Lower lobe of right lung (tissue), 2 donors: ENCODE data around the gene ASB3. TPM values are rescaled to one million over a fixed set of nuclear protein-coding genes. Genes with fewer than 3 reads are reported as not detected.
A peak's percentile ranks its signal among the peaks of the same experiment; 100 is the strongest.
"Not testable (repeated sequence)": the region's sequence is repeated elsewhere in the genome, so short reads cannot be mapped to it uniquely, and the experiment has no call there.

ENCODE experiments used
- ATAC-seq, 2 donors: fragments of 200-7000 bp; cut with Tn5 transposase; one replicate each; pipeline ENCODE4 v1.9.1; 2020 to 2022; ENCODE audit warnings: mild to moderate bottlenecking in 2 of 2, moderate library complexity in 2 of 2
- DNase-seq: peaks from one replicate; pipeline ENCODE4 v3.0.0-alpha.2; 2020
- H3K27ac ChIP-seq: fragments of 200-600 bp; one replicate; pipeline ENCODE4 v1.8.0; 2022
- H3K27me3 ChIP-seq: fragments of 200-600 bp; one replicate; pipeline ENCODE4 v1.8.0; 2022; ENCODE audit warnings: low read depth
- H3K36me3 ChIP-seq: fragments of 200-600 bp; one replicate; pipeline ENCODE4 v1.8.0; 2022; ENCODE audit warnings: mild to moderate bottlenecking
- H3K4me1 ChIP-seq: fragments of 200-600 bp; one replicate; pipeline ENCODE4 v1.8.0; 2022
- H3K4me3 ChIP-seq: fragments of 200-600 bp; one replicate; pipeline ENCODE4 v1.8.0; 2022; ENCODE audit warnings: mild to moderate bottlenecking
- H3K9me3 ChIP-seq: fragments of 200-600 bp; one replicate; pipeline ENCODE4 v1.8.0; 2022
- CTCF ChIP-seq: fragments of 200-600 bp; IDR thresholded peaks from one replicate; pipeline ENCODE4 v1.8.0; 2022; ENCODE audit warnings: antibody characterized with exemption, mild to moderate bottlenecking
- intact Hi-C: fragments of 100-400 bp; cut with DNase I; formaldehyde crosslinking; loops from one replicate; pipeline ENCODE4 v1.11.0; 2022
- total RNA-seq: library from RNA; stranded (reverse); fragmentation: NEBNext Ultra II Directional; extraction: Animal tissue kit (Norgen Biotek cat#: 25700); gene quantifications from one replicate; pipeline ENCODE4 v1.2.1, GENCODE V29; 2021
- donor health status: DM: no; HTN: yes; CAD: no; lungs with severe emphysema.

Gene ASB3
- total RNA-seq, 1 donor from 2014 or later: 35.0 TPM

- Histone ChIP-seq H3K27ac (no peak overlapping the region), H3K36me3 (peaks cover 12% of the 10 kb centered on the region), H3K4me3 (no peak overlapping the region), H3K27me3 (no peaks in the 10 kb centered on the region), H3K9me3 (no peaks in the 10 kb centered on the region), H3K4me1 (no peaks in the 10 kb centered on the region)
- intact Hi-C loops: no loop called here
- no peak for TF ChIP-seq CTCF
- ATAC-seq (peak in 1 of 2 donors; percentile 32), DNase-seq (no peak)
Measured at GRCh38 chr2:53672881-53673522, 113.8 kb downstream of the ASB3 start.

- Histone ChIP-seq H3K27me3 (no peaks in the 10 kb centered on the region), H3K4me1 (no peaks in the 10 kb centered on the region), H3K9me3 (no peaks in the 10 kb centered on the region), H3K36me3 (peaks cover 12% of the 10 kb centered on the region), H3K4me3 (no peak overlapping the region), H3K27ac (no peak overlapping the region)
- DNase-seq (no peak), ATAC-seq (no peak)
- TF ChIP-seq CTCF: no peak
- intact Hi-C loops: no loop called here
Measured at GRCh38 chr2:53670331-53670730, 116.4 kb downstream of the ASB3 start.

GRCh38 chr2:53668624-53669026 is 118.1 kb downstream of the ASB3 start:
- intact Hi-C loops: no loop called here

GRCh38 chr2:53667130-53667529 is 119.6 kb downstream of the ASB3 start:
- H3K4me3 ChIP-seq, ATAC-seq, intact Hi-C loops, H3K9me3 ChIP-seq, H3K27ac ChIP-seq, H3K27me3 ChIP-seq, DNase-seq, H3K4me1 ChIP-seq: not testable (repeated sequence)
- H3K36me3 ChIP-seq: peaks cover 12% of the 10 kb centered on the region

More at GRCh38 chr2:53668624-53669026, 118.1 kb downstream of the ASB3 start:
- H3K9me3 ChIP-seq: no peaks in the 10 kb centered on the region
- peaks cover 12% of the 10 kb centered on the region for H3K36me3 ChIP-seq
- no peak overlapping the region for H3K4me3 ChIP-seq
- no peak for DNase-seq
- no peak for ATAC-seq
- TF ChIP-seq CTCF: no peak
- H3K27ac ChIP-seq: no peak overlapping the region
- no peaks in the 10 kb centered on the region for H3K4me1 ChIP-seq
- no peaks in the 10 kb centered on the region for H3K27me3 ChIP-seq

GRCh38 chr2:53660886-53661285 is 125.9 kb downstream of the ASB3 start:
- Histone ChIP-seq H3K9me3 (no peaks in the 10 kb centered on the region), H3K27ac (no peak overlapping the region), H3K4me1 (no peaks in the 10 kb centered on the region), H3K36me3 (no peaks in the 10 kb centered on the region), H3K4me3 (no peak overlapping the region), H3K27me3 (no peaks in the 10 kb centered on the region)
- intact Hi-C loops: no loop called here
- TF ChIP-seq CTCF: no peak
- ATAC-seq (no peak), DNase-seq (no peak)

GRCh38 chr2:53658474-53658873 is 128.3 kb downstream of the ASB3 start:
- H3K9me3 ChIP-seq, DNase-seq, H3K4me3 ChIP-seq, intact Hi-C loops, ATAC-seq, H3K36me3 ChIP-seq, H3K4me1 ChIP-seq, H3K27ac ChIP-seq, H3K27me3 ChIP-seq: not testable (repeated sequence)
